ELF-1 (cell line): ENCODE measurements around the gene PEPD.

Experiments used
- DNase-seq: peaks from one replicate; pipeline ENCODE4 v3.0.0-alpha.2; 2016; ENCODE audit warnings: low read depth, low spot score

PEPD gene

DNA sequence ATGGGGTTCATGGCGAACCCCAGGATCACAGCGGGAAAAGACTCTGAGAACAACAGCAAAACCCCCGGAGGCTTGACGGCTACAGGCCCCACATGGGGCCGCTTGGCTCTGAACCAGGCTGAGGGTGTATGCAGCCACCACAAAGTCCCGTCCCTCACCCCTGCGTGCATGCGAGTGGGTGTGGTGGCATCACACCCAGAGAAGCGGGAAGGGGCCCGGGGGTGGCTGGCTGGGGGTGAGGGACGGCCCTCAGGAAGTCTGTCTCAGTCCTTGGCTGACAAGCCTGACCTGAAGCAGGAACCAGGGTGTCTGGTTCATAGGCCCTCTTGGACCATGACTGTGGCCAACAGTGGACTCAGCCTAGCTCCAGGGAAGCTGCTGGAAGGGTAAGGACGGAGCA is 113.9 kb downstream of the PEPD start:
- DNase-seq: no peak

DNA sequence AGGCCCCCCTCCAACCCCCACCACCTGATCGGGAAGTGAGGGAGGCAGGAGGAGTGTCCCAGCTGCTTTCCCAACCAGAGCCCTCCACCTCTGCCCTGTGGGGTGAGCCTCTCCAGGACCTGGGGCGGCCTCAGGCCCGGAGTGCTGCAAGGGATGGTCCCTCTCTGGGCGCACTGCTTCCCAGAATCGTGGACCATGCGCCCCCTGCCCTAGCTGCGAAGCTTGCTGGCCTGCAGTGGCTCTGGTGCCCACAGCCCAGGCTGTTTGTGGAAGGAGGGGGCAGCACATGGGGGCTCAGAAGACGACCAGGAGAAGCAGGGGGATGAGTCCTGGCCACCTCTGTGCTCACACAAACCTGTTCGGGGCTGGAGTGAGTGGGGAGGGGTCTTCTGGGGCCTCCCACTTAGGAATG is 114.4 kb downstream of the PEPD start:
- no peak for DNase-seq

DNA sequence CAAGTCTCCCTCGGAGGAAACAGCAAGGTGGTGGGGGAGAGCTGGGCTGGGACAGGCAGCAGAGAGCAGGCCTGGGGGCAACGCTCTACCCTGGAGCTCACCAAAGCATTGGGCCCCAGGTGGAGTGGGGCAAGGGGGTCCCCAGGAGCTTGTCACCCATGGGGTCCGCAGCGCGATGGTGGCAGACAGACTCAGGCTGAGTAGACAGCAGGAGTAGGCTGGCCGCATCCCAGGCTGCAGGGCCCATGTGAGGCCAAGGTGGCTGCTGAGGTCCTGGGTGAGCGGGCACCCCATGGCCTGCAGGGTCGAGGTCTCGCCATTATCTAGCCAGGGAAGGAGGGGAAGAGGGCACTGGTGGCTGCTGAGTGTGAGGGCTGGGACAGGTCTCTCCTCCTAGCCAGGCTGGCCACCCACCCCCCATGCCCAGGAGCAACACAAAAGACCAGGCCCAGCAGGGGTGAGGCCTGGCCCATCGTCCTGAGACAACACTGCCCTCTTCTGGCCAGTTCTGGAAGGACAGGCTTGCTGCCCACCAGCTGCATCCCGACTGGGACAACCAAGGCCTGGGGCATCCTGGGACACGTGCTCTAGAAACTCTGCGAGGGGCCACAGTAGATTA is 115.0 kb downstream of the PEPD start:
- peak; percentile 93 for DNase-seq

DNA sequence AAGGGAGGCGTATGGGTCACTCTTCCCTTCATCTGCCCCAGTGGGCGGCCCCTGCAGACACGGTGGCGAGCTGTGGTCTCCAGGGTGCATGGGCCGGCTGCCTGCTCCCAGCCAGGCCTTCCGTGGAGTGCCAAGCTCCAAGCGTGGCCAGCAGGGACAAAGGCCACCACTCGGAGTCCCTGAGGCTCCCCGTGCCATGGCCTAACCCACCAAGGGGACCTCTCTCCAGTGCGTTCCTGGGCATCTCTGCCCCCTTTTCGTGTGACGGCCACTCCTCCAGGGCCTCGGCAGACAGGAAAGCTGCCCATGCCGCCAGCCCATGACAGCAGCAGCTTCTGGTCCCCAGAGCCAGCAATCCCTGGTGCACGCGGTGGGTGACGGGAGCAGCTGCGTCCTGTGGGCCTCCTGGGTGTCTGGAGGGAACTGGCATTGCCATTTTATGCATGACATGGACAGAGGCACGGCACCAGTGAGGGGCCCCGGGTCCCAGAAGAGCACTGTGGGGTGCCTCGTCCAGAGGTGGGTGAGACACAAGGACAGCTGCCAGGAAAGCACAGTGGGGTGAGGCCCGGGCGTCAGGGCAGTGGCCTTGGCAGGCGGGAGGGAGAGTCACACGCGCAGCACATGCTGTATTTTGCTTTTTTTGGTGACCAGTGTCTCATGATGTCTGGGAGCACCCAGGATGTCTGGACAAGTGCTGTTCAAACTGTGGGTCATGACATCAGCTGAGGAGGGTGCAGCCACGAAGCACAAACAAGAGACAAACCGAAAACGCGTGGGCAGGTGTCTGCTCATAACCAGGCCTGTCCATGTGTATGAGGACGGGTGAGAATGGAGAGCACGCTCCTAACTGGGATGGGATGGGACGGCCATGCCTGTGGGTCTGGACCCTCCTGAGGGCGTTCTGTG is 115.8 kb downstream of the PEPD start:
- DNase-seq: no peak

DNA sequence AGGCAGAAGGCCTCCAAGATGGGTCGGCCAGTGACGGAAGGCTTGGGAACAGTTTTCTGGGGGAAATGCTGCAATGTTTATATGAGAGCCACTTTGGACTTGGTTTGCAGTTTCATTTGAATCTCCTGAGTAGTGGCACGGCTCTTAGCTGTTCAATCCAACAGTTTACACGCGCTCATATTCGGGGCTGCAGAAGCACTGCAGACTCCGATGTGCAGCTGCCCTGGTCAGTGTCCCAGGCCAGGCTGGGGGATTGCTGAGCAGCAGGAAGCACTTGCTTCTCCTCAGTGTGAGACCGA is 116.4 kb downstream of the PEPD start:
- no peak for DNase-seq

GRCh38 chr19:33404506-33405253 is 116.9 kb downstream of the PEPD start:
- no peak for DNase-seq

GRCh38 chr19:33403973-33404304 is 117.7 kb downstream of the PEPD start:
- DNase-seq: no peak

GRCh38 chr19:33403221-33403972 is 118.2 kb downstream of the PEPD start:
- peak; percentile 27 for DNase-seq

DNA sequence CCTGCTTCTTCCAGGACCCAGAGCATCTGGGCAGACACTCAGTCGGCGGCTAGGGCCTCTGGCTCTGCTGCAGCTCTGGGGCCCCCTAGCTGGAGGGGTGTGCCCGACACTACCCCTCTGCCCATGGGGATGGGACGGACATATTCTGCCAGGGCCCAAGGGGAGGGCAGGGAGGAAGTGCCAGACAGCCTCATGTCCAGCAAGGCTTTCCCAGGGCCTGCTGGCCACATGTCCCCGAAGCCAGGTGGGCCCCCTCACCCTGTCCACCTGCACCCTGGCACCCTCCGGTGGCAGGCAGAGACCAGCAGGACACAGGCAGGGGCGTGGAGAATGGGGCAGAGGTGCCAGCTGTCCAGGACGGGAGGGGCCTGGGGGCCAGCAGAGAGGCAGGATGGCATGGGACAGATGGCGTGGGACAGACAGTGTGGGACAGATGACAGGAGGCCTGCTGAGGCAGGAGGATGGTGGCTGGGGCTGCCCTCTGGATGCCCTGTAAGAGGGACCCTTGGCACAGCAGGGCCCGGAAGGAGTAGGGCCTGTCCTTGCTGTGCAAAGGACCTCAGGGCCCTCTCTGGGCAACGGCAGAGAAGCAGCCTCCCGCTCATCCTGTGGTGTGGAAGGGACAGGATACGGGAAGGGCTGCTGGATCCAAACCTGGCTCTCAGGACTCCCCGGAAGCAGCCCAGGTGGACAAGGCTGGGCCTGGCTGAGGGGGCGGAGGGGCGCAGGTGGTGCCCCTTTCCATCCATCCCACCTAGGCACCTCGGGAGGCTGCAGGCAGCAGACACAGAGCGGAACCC is 119.0 kb downstream of the PEPD start:
- DNase-seq: no peak

DNA sequence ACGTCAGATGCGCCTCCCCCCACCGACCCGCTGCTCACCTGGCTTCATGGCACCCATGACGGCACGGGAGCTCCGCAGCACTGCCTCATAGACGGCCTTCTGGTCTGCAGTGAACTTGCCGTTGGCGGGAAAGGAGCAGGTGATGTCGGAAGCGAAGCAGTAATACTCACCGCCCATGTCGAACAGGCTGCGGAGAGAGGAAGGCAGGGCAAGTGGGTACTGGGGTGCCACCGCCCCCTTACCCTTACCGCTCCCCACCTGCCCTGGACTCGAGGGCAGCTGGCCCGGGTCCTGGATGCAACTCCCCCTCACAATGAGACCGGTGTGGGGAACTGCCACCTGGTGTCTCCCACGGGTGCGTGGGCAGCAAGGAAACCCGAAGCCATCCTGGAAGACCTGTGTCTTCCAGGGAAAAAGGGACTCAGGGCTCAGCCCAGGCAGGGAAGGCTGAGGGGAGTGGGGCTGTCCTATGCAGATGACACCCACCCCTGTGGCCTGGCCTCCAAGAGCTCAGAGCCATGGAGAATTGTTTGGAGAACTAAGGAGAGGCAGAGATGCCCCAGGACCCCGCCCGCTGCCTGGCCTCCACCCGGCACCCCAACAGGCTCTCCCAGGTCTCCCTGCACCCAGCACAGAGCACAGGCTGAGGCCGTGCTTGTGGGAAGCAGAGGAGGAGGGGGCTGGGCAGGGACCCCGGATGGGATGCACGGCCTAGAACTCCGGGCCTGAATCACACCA is 119.7 kb downstream of the PEPD start:
- no peak for DNase-seq

- no peak for DNase-seq
These were observed 120.5 kb downstream of the PEPD start for GRCh38 chr19:33400856-33401682.

GRCh38 chr19:33399745-33400681 is 121.6 kb downstream of the PEPD start:
- no peak for DNase-seq

DNA sequence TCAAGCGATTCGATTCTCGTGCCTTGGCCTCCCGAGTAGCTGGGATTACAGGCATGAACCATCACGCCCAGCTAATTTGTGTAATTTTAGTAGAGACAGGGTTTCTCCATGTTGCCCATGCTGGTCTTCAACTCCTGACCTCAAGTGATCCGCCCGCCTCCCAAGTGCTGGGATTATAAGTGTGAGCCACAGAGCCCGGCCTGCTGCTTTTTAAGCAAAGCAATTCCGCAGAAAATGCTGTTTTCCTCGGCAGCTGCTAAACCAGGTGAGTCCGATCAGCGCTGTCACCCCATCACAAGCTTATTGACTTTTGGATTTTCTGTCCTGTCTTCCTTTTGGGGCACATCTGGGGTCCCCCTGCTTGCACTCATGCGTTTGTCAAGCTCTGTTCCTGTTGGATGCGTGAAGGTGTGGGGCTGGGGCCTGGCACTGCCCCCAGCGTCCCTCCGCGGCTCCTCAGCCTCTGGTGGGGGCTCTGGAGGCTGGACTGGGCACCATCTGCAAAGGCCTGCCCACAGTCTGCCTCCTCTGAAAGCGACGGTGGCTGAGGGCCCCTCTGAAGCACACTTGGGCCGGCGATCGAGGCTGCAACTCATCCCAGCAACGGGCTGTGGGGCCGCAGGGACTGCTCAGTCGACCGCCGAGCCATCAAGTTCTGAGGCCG is 122.4 kb downstream of the PEPD start:
- no peak for DNase-seq

- no peak for DNase-seq
These were observed 123.1 kb downstream of the PEPD start for GRCh38 chr19:33398361-33399060.

DNA sequence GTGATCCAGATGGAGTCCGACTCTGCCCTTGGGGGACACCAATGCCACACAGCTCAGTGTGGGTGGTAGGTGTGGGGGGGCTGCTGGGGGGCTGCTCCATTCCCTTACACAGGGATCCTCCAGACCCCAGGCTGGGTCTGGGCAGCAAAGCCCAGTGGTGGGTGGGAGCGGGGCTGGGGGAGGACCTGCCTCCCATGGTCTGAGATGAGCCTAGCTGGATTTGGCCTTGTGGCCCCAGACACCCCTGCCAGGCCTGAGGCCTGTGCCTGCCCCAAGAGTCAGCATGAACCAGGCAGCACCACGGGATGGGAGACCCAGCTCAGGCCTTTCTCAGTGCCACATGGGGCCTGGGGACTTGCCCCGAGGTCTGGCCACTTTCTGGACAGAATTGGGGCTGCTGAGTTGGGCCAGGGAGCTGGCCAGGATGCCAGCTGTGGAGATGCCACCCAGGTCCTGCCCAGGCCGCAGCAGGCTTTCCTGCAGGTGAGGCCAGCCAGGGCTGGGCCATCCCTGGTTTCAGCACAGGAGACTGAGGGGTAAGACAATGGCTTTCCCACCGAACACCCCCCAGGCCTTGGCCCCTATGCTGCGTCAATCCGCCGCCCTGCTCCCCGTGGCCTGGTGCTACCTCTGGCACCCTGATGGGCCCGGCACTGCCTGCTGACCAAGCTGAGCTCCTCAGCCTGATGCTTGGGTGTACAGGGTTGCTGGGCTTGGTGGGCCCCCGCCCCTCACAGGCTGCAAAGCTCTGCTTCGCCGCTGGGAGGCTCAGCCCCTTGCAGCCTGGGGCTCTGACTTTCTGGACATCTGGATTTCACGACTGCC is 123.8 kb downstream of the PEPD start:
- peak; percentile 46 for DNase-seq
